Inflammatory macrophage (primary cell): ENCODE results near the gene SLIT1.

Experiments
- DNase-seq, 2 donors: peaks; one replicate each; pipeline ENCODE4 v3.0.0-alpha.2; 2020 to 2022

SLIT1 gene

DNA sequence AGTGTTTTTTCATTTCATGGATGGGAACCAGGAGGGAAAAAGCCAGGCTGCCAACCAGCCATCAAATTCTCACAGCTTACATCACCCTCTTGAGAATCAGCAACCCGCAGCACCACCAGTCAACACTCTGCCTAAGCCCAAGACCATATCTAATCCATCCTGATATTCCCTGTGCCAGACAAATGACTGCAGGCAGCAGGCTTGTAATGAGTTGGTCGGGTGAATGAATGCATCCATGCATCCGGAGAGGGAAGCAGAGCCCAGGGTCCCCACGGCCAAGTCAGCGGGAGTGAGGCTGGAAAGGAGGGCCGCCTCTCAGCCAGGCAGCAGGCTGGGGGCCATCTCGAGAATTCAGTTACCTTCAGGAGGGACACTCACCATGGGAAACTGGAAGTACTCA, 46.9 kb downstream of the SLIT1 start:
- DNase-seq, result no peak

DNA sequence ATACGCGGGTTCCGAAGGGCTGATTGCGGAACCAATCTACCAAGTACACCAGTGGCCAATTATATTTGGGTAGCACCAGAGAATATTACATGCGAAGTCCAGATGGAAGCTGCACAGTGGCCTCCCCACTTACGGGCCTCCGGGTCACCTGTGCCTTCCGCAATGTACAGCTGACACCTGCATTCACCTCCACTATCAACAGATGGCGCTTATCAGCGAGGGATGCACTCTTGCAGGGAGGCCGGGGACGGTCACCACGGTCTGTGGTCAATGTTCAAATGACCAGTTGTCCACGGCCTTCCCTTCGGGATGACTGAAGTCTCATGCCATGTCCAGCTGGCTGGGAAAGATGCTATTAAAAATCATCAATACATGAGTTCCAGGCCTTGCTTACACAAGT, 47.6 kb downstream of the SLIT1 start:
- no peak for DNase-seq

DNA sequence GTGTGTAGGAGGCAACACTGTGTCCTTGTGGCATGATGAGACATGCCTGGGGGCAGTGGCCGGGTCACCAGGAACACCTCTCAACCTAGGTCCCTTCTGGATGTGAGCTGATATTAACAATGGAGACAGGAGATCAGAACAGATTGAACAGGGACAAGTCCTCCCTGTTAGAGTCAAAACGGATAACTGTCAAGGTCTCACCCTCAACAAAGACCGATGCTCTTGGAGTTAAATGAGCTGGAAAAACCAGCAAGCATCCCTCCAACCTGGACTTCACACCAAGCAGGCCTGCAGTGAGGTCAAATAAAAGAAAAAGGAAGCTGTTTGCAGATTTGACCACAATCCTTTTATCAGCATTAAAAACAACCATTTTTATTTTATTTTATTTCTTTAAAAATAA, 49.0 kb downstream of the SLIT1 start:
- DNase-seq, result no peak

DNA sequence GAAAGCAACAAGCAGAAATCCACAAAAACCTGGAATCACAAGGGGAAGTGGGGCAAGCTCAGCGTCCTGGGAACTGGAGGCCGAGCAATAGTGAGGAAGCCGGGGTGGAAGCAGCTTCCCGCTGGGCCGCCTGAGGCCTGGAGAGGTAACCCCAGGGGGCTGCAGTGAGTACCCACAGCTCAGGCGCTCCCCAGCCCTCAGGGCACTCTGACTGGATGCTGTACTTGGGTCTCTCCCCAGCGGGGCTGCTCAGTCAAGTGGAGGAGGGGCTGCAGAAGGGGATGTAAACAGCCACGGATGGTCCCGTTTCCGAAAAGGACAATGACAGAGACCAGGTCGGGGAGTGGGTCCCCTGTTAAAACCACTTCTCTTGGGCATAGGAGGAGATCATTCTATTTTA, 50.3 kb downstream of the SLIT1 start:
- no peak for DNase-seq

DNA sequence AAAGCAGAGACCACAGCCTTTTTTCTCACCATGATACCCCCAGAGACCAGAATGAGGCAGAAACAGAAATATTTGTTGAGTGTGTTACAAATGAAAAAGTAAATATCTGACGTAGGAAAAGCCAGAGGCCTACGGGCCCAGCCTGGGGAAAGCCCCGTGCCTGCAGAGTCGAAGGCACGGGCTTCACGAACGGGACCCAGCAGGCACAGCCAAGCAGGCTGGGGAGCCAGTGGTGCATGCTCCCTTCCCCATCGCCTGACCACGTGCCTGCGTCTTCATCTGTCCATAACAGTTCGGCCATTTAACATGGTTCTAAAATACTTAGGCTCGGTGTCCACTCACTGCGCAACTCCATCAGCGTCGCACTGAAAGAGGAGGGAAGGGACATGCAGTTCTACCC, 50.8 kb downstream of the SLIT1 start:
- DNase-seq, result no peak

DNA sequence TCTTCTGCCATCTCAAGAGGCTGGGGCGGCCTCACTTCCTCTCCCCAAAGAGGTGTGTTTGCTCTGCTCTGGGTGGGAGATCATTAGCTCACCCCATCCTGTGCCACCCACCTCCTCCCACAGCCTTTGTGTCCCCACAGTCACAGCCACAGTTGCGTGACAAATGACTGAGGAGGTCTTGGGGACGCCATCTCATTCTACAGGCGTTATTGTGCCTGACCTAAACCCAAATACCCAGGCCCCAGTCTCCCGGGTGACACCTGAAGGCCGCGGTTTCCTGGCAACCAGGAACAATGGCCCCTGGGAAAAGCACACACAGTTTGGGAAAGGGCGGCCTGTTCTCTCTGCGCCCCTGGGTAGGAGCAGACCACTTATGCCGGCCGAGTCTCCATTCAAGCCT, 51.6 kb downstream of the SLIT1 start:
- DNase-seq, result no peak

DNA sequence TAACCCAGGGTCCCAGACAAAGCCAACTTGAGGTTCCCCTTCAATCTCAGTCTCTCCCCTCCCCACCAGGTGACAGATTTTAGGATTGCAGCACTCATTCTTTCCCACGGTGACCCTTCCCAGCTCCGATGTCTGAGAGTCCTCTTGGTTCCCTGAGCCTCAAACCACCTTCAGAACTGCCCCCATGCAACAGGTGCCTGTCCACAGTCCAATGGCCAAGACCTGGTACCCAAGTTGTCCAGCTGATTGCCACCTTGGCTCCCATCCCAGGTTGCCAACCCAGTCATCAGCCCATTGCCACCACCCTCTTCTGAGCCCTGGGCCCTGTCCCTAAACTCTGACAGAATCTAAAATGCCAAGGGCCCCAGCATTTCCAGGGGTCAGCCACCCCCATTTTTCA, 53.5 kb downstream of the SLIT1 start:
- no peak for DNase-seq

DNA sequence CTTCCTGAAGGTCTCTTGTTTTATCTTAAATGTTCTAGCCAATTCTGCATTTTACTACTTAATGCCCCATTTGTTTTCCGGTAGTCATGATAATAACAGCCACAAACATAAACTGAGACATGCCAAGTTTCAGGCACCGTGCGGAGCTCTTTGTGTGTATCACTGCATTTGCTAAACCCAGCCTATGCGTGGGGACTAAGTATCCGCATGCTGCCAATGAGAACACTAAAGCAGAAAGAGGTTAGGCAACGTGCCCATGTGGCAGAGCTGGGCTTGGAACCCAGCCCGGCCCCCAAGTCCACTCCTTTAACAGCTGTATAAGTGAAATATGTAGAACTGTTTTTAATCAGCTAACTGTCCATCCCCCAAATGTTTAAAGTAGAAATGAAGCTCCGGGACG, 54.1 kb downstream of the SLIT1 start:
- DNase-seq, result no peak

DNA sequence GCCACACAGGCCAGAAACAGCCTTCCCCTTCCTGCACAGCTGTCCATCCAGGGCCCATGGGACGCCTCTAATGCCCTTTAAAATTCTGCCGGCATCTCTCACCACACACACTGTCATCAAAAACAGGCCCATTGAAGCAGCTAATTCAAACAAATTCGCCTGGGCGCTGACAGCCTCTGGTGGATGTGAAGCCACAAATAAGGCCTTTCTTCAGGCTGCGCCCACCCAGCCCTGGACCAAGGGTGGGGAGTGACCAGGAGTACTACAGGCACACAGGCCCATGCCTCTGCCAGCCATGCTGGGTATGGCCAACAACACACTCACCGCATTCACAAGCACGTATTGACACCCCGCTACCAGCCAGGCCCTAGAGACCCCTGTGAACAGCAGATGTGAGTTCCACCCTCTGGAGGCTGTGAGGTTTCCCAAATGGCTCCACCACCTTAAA, 54.6 kb downstream of the SLIT1 start:
- no peak for DNase-seq

DNA sequence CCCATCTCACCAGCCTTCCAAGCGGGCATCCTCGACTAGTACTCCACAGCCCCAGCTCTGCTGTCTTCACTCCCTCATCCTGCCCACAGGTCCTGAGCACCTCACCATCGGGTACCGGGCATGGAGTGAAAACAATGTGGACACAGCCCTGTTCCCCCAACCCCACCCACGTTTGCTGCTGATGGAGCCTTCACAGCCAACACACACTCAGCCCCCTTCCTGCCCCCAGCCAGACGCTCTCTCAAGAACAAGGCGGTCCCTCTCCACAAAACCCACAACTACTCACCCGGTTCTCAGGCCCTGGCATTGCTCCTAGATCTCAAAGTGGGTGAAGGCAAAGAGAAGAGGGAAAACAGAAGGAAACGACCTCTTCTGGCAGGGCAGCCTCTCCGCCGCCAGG, 56.1 kb downstream of the SLIT1 start:
- DNase-seq, result no peak

DNA sequence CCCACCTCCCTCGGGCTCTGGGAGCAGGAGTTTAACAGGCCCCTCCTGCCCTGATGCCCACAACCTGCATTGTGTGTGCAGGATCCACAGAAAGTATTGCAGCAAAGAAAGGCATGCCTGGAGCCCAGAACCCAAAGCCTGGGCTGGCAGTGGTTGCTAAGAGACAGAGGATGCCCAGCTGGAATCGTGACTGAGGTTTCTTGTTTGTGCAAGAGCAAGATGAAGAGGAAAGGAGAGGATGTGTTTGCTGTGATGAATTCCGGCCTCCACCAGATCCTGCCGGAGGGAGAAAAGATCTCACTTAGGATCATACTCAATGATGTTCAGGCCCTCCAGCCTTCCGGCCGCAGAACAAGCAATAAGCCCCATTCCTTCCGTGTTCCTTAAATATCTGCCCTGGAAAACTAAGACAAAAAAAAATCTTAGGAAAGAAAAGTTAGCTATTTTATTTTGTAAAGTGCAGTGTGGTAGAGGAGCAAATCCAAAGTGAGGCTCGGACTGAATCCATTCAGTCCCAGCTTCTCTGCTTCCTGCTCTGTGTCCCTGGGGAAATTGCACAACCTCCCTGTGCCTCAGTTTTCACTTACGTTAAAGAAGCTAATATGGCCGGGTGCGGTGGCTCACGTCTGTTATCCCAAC, 57.1 kb downstream of the SLIT1 start:
- DNase-seq, result no peak

DNA sequence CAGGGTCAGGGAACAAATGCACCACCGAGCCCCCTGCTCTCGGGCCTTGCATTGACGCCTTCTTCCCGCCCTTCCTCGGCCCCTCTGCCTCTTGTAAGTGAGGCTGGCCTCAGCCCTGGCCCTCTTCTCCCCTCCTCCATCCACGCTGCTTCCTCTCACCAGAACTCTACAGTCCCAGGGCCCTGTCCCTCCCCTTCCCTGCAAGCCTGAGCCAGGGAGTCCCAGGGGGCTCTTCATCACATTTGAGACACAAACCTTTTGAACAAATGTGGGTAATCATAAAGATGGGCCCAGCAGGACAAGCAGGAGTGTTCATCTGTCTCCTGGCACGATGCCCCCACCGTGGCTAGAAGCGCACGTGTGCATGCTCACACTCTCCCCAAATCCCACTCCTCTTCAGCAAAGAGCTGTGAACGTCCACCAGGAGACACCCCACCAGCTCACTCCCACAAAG, 57.7 kb downstream of the SLIT1 start:
- no peak for DNase-seq

DNA sequence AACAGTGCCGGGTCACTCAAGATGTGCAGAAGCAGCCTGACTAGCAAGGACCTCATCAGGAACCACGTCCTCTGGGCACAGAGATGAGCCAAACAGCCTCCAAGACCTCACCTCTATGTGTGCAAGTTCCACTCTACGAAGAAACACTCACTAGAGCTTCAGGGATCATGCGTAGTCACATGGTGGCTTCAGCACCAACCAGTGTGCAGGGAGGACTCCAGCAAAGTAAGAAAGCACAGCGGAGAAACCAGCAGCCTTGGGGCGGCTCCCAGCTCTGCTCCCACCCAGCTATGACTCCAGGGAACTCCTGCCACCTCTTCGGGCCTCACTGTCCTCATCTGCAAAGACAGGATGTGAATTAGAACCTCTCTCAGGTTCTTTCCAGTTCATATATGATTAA, 58.2 kb downstream of the SLIT1 start:
- DNase-seq, result no peak

DNA sequence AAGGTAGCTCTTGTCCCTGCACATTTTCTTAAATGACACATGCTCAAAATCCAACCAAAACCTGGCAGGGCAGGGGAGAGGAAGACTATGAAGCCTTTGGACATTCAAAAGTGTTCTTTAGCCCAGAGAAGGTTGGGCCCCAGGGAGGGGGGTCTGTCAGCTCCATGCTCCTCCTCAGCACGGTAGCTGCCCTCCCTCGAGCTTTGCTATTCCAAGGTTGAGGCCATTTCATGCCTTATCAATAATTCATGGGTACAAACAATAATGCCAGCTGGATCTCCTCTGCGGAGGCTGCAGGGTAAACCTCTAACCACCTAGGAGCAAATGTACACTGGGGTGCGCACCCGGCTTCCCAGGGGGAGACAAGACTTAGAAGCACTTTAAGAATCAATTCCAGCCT, 61.5 kb downstream of the SLIT1 start:
- no peak for DNase-seq

DNA sequence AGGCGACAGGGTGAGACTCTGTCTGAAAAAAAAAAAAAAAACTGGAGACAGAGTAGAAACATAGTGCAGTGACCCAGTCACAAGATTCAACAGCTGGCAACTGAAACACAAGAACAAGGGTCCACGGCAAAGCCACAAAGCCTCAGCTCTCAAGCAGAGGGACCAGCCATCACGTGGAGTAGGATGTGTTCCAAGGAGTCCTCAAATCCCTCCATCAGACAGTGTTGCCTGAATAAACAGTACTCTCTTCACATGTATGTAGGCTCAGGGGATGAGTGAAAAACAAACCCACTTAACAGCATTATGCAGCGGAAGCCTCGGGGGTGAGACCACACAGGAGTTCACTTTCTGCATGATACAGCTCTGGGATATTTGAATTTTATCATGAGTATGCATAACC, 62.0 kb downstream of the SLIT1 start:
- no peak for DNase-seq

DNA sequence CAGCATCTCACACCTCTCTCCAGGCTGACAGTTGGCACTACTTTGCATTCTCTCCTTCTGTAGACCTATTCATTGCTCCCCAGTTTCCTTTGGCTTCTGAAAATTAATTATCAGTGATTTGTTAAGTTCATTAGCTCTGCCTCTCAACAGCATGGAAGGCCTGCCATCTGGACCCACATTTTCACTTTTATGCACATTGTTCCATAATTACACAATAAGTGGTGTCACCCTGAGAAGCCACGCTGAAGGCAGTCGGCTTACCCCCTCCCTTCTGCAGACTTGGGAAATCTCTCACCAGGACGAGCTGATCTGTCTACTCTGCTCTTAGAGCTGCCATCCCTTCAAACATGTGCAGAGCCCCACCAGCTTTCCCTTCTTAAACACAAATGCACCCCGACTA, 64.7 kb downstream of the SLIT1 start:
- DNase-seq, result no peak

DNA sequence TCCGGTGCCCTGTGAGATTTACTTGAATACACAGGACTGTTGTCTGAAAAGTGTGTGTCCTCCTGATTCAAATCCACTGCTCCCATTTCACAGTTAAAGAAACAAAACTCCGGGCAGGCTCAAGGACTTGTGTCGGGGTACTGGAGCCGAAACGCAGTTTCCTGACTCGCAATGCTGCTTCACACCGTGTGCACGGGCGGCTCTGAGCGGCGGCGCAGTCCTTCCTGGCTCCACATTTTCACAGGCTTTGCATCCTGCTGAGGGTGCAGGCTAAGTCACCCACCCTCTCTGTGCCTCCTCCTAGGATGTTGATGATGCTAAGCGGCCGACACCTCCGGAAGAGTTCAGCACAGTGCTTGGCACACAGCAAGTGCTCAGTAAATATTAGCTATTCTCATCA, 65.4 kb downstream of the SLIT1 start:
- no peak for DNase-seq

DNA sequence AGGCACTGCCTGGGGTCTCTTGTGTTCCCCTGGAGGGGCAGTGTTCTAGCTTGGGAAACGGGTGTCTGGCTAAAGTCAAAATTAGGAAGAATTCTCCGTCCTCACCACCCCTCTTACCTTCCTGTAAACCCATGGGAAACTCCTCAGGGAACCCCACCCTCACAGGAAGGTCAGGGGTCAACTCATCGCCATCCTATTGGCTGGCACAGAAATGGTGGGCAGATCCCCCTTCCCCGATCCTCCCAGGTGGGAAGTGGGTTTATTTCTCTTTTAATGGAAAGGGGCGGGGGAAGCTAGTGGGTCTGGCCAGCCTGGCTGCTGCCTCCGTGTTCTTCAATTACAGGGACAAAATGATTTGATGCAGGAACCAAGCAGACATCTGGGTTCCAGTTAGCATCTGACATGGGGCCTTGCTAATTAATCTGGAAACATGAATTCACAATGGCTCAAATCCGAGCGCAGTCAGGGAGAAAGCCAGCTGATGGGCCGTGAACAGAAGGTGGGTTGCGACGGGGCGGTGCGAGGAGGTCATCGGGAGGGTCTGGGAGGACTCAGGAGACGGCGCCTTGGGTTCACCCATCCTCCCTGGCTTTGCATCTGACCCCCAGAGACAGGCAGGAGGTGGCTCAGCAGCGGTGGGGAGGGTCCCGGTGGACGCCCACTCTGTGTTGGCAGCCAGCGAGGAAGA, 66.6 kb downstream of the SLIT1 start:
- no peak for DNase-seq

DNA sequence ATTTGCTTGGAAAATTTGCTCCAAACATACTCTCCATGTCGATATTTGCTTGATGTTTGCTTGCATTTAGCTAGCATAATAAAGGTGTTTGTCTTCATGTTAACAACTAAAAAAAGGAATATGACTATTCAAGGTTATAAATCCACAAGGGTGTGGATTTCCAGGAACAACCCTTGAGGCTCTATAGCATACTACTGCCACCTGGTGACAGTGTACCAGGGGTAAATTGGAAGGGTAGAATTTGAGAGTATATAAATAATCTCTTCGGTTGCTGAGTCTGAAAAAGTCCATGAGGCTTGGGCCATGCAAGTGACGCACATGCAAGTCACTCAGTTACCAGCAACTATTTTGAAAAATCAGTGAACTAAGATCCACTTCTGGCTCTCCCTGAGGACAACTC, 68.4 kb downstream of the SLIT1 start:
- peak in 1 of 2 donors; percentile 3 for DNase-seq

DNA sequence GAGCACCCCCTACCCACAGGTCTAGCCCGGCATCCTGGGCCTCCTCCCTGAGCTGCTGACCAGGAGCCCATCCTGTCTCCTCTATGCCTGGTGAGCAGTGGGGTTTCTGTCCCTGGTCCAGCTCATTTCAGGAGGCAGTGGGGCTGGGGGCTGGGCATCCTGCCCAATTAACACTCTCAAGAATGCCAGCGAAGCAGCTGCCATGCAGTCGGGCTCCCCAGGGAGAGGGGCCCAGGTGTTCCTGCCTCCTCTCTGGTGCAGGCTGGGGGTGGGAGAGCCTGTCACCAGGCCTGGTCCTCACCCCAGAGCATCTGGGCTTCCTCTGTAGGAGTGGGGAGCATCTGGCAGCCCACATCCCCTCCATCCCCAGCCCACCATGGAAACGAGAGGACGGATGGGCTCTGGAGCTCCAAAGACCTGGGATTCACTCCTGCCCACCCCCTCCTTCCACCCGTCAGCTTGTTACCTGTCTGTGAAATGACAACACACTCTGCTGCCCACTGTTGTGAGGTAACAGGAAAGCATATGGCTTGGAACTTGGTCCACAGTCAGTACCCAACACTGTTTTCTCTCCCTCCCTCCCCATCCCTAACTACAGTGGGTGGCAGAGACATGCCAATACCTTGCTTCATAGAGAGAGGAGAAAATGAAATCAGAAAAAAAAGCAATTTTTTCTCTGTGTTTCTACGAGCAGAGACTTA, 69.1 kb downstream of the SLIT1 start:
- DNase-seq, result no peak

DNA sequence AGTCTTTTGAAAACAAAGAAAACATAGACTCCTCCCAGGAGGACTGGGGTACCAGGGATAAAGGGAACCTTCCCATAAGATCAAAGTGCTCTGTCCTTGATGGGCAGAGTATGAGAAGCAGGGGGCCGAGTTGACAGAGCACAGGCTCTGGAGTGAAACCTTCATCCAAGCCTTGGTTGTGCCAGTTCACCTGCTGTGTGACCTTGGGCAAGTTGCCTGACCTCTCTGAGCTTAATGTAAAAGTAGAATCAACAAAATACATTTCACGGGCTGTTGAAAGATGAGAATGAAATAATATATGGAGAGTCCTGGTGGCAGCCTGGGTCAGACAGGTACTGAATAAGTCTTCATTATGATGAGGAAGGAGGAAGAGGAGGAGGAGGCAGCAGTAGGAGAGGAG, 69.9 kb downstream of the SLIT1 start:
- no peak for DNase-seq

DNA sequence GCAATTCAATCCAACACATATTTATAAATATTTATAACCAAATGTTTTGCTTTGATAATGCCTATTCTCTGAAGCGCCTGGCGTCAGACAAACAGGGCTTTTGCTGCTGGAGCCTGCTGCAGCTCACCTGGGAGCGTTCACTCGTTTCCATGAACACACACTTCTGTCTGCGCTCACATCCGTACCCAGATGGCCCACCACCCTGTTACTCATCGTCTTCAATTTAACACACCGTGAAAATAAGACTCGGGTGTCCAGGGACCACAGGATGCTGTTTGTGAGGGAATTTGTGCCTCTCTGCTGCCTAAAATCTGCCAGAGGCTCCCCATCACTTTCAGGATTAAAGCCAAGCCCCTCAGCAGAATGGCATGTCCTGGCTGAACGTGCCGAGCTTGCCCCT, 74.1 kb downstream of the SLIT1 start:
- DNase-seq, result no peak

DNA sequence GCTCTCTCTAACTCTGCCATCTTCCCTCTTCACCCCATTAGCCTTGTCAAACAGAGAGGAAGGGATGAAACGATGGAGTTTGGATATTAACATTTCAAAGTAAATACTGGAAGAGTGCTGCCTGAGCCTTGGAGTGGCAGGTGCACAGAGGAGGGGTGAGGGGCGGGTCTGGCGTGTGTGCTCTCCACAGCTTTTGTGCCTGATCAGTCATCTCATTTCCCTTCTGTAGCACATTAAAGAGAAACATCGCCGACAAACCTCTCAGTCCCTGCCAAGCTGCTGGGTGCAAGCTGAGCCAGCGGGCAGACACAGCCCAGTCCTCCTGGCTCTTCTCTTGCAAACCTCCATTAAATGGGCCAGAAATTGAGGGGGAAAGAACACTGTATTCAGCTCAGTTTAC, 76.2 kb downstream of the SLIT1 start:
- no peak for DNase-seq

DNA sequence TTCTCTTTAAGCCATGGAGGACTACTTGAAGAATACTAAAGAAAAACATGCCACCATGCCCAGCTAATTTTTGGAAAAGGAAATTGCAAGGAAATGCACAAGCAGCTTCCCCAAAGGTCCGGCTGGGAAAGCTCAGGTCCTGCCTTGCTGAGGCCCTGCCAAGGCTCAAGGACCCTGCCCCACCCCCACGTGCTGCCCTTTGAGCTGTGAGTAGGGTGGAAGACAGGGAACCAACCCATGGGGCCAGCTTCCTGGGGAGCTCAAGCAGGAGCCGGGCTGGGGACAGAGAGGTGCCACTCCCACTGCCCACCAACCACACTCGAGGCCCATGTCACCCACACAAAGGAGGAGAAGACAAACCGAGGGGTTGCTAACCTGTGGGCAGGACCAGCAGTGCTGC, 78.2 kb downstream of the SLIT1 start:
- DNase-seq, result no peak
